ENCODE data around the gene PCP4L1.
"Not testable (repeated sequence)": the region's sequence is repeated elsewhere in the genome, so short reads cannot be mapped to it uniquely, and the experiment has no call there.

Gene PCP4L1

DNA sequence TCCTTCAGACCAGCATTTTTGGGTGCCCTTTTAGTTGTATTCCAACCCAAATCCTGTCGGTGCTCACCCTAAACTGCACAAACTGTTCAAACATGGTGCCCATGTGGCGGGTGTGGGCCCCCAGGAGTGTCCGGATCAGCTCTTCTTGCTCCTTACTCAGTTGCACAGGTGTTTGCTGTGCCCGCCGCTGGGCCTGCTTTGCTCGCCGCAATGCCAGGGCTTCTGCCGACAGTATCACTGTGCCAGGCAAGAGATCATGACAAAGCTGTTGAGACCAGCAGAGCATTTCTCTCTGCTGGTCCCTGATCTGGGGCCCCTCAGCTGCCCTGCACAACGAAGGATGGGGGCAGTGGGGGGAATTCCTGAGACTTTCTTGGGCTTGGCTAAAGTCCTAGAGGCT lies 25.4 kb upstream of the PCP4L1 start:
- TF ChIP-seq CTCF (conservative IDR thresholded peaks at IDR 0.05) (no peak), ZFX (IDR thresholded peaks at IDR 0.05) (no peak)
- no peak overlapping the region for H3K27ac ChIP-seq

GRCh38 chr1:161235957-161236775 lies 22.4 kb upstream of the PCP4L1 start:
- no peak overlapping the region for H3K27ac ChIP-seq
- TF ChIP-seq CTCF (conservative IDR thresholded peaks at IDR 0.05), result no peak
- TF ChIP-seq ZFX (IDR thresholded peaks at IDR 0.05), result no peak

DNA sequence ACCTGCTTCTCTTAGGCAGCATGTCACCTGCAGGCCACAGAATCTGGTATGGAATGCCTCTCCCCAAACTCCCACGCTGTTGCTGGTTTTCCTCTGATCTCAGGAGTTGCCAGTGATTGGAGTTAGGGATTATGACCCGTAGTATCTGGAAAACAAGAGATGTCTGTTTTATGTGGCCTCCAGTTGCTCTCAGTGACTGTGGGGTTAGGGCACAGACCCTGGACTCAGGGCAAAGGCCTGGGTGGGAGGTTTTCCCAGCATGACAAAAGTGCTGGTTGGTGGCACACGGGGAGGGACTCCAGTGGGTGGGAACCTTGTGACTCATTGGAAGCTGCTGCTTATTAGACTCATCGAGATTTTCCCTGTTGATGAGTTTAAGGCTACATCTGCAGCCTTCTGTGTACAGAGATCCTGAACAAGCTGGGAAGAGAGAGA lies 20.5 kb upstream of the PCP4L1 start, which contains the start of gene NR1I3:
TSS of gene NR1I3 (minus strand) at position 165 of the 435 bp plus-strand sequence. CDS start 1,638 bp downstream, outside the sequence.
- H3K27ac ChIP-seq, result no peak within 1 kb of the TSS
- TF ChIP-seq CTCF (conservative IDR thresholded peaks at IDR 0.05), result no peak
- no peak for TF ChIP-seq ZFX (IDR thresholded peaks at IDR 0.05)

DNA sequence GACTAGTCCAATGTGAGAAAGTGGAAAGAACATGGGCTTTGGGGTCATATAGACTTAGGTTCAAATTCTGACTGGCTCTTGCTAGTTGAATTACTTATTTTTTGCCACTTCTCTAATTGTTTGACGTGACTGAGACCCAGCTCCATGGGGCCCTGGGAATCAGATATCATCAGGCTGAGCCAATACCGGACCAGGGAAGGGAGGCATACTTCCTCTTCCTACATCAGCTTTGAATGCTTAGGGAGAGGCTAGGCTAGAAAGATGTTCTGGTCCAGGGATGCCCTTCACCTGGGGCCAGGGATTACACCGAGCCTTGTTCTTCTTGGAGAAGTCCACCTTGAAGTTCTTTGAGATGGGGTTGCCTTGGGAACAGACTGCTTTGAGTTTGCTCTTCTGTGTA lies 16.9 kb upstream of the PCP4L1 start:
- no peak overlapping the region for H3K27ac ChIP-seq
- TF ChIP-seq CTCF (conservative IDR thresholded peaks at IDR 0.05), result no peak

GRCh38 chr1:161242313-161242712 lies 16.2 kb upstream of the PCP4L1 start:
- H3K27ac ChIP-seq, result no peak overlapping the region
- TF ChIP-seq CTCF (conservative IDR thresholded peaks at IDR 0.05) (no peak), ZFX (IDR thresholded peaks at IDR 0.05) (no peak)

DNA sequence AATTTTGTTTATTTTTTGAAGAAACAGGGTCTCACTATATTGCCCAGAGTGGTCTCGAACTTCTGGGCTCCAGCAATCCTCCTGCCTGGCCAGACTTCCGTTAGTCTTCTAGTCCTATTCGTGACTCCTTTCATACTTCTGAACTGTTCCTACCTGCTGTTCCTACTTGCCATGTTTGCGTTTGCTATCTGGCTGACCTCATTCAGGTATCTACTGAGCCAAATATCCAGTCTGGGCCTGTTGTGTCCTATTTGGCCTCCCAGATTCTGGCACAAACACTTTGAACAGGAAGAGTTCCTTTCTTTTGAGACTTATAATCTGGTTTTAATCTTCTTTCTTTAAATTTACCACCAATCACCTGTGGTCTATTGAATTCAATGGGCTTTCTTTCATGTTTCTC lies 13.7 kb upstream of the PCP4L1 start:
- no peak overlapping the region for H3K27ac ChIP-seq
- TF ChIP-seq ZFX (IDR thresholded peaks at IDR 0.05) (no peak), CTCF (conservative IDR thresholded peaks at IDR 0.05) (no peak)

DNA sequence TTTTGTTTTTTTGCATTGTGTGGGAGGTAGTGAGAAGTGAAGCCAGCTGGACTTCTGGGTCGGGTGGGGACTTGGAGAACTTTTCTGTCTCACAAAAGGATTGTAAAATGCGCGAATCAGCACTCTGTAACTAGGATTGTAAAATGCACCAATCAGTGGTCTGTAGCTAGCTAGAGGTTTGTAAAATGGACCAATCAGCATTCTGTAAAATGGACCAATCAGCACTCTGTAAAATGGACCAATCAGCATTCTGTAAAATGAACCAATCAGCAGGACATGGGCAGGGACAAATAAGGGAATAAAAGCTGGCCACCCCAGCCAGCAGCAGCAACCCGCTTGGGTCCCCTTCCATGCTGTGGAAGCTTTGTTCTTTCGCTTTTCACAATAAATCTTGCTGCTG lies 8.4 kb upstream of the PCP4L1 start:
- not testable (repeated sequence) for H3K27ac ChIP-seq

DNA sequence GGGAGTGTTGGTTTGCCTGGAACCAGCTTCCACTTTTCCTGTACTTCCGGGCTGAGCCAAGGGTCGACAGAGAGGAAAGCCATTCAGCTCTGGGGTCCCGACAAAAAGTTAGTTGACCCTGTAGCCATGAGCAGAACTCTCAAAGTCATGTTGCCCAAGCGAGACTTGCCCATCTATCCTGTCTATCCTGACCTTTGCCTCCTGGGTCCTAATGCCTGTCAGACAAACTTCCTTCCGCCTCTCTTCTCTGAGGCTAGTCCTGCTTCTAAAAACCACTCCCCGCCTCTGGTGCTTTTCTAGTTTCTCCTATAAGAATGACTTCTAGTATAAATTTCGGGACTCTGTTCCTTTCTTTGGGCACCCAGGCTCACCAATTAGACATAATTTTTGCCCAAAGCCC lies 7.7 kb upstream of the PCP4L1 start:
- TF ChIP-seq CTCF (conservative IDR thresholded peaks at IDR 0.05) (no peak), ZFX (IDR thresholded peaks at IDR 0.05) (no peak)
- no peak overlapping the region for H3K27ac ChIP-seq

Data from C4-2B (cell line).